GM21515 (cell line): Measurements from ENCODE around the gene NPB.

ENCODE experiments used
- ATAC-seq: cut with Tn5 transposase; IDR thresholded peaks from one replicate; pipeline ENCODE4 v1.9.1; 2021; ENCODE audit not compliant: unreplicated experiment

Gene NPB

GRCh38 chr17:81910840-81911276 is 8.8 kb downstream of the NPB start:
- peak; percentile 24 for ATAC-seq

- peak; percentile 58 for ATAC-seq
Observed at GRCh38 chr17:81911277-81911961, 9.4 kb downstream of the NPB start, which contains the start of gene PCYT2. Gene PCYT2, minus strand, starts transcription at chr17:81911399. Its CDS starts 44 bp downstream, at chr17:81911355.

- ATAC-seq, result no peak
Observed at GRCh38 chr17:81911969-81912368, 9.9 kb downstream of the NPB start.

- no peak for ATAC-seq
Observed at GRCh38 chr17:81912441-81913309, 10.6 kb downstream of the NPB start.

GRCh38 chr17:81913394-81914102 is 11.5 kb downstream of the NPB start:
- ATAC-seq, result no peak

GRCh38 chr17:81914103-81914850 is 12.2 kb downstream of the NPB start:
- no peak for ATAC-seq

GRCh38 chr17:81915331-81915730 is 13.3 kb downstream of the NPB start:
- no peak for ATAC-seq

GRCh38 chr17:81916234-81917001 is 14.4 kb downstream of the NPB start:
- ATAC-seq, result no peak

GRCh38 chr17:81917565-81918332 is 15.7 kb downstream of the NPB start, which contains the start of gene SIRT7:
Gene SIRT7, minus strand, starts transcription at chr17:81918176. Its CDS starts 45 bp downstream, at chr17:81918131.
- ATAC-seq, result peak; percentile 53

- ATAC-seq, result peak; percentile 7
Observed at GRCh38 chr17:81918333-81918669, 16.3 kb downstream of the NPB start.

GRCh38 chr17:81918832-81919545 is 17.0 kb downstream of the NPB start:
- ATAC-seq, result no peak

GRCh38 chr17:81920612-81921536 is 18.8 kb downstream of the NPB start:
- ATAC-seq, result no peak

- ATAC-seq, result no peak
Observed at GRCh38 chr17:81921537-81921862, 19.5 kb downstream of the NPB start.

GRCh38 chr17:81921996-81922565 is 20.0 kb downstream of the NPB start:
- ATAC-seq, result no peak

- ATAC-seq, result no peak
Observed at GRCh38 chr17:81922566-81923301, 20.7 kb downstream of the NPB start.
